T-helper 2 cell treated with Interferon-gamma antibody and Interleukin-4, amounts not matched to agents 5 μg/mL and 100 μg/mL, for 36 hours (primary cell): Measurements from ENCODE around the gene PAQR7.

Experiments
- DNase-seq: peaks from one replicate; pipeline ENCODE4 v3.0.0; 2021; ENCODE audit warnings: low spot score
- H3K27ac Mint-ChIP-seq: one replicate; pipeline ENCODE4 v1.8.0; 2021; ENCODE audit warnings: mild to moderate bottlenecking, mixed read lengths
- H3K27me3 Mint-ChIP-seq: one replicate; pipeline ENCODE4 v1.8.0; 2021; ENCODE audit warnings: low read depth, mixed read lengths
- H3K36me3 Mint-ChIP-seq: one replicate; pipeline ENCODE4 v1.8.0; 2021; ENCODE audit warnings: low read depth, mixed read lengths
- H3K4me1 Mint-ChIP-seq: one replicate; pipeline ENCODE4 v1.8.0; 2021; ENCODE audit warnings: low read depth, mixed read lengths
- H3K4me3 Mint-ChIP-seq: one replicate; pipeline ENCODE4 v1.8.0; 2022; ENCODE audit warnings: mild to moderate bottlenecking, moderate library complexity, mixed read lengths
- H3K9me3 Mint-ChIP-seq: one replicate; pipeline ENCODE4 v1.8.0; 2021; ENCODE audit warnings: mixed read lengths

PAQR7 gene

DNA sequence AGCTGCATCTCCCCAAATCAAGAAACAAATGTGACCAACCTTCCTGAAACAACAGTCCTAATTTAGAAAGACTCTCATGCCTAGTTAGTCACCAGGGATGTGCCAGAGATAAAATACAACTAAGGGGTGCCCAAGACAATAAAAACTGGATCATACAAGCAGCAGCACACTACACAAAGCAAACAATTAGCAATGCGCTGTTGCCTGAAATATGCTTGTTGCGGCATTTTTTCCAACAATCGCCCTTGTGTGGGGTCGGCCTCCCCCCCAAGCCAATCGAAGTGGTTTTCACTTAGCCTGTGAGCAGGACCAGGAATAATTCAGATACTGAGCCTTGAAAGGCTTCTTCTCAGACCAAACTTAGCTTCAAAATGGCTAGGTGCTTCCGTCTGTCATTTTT, 32.1 kb upstream of the PAQR7 start:
- H3K27ac Mint-ChIP-seq, result peak overlapping the region; percentile 10
- peaks cover 27% of the 10 kb centered on the region for H3K27me3 Mint-ChIP-seq
- H3K36me3 Mint-ChIP-seq, result peaks cover 21% of the 10 kb centered on the region
- no peak for DNase-seq
- H3K9me3 Mint-ChIP-seq, result no peaks in the 10 kb centered on the region
- peaks cover 30% of the 10 kb centered on the region for H3K4me1 Mint-ChIP-seq
- peak overlapping the region; percentile 75 for H3K4me3 Mint-ChIP-seq

DNA sequence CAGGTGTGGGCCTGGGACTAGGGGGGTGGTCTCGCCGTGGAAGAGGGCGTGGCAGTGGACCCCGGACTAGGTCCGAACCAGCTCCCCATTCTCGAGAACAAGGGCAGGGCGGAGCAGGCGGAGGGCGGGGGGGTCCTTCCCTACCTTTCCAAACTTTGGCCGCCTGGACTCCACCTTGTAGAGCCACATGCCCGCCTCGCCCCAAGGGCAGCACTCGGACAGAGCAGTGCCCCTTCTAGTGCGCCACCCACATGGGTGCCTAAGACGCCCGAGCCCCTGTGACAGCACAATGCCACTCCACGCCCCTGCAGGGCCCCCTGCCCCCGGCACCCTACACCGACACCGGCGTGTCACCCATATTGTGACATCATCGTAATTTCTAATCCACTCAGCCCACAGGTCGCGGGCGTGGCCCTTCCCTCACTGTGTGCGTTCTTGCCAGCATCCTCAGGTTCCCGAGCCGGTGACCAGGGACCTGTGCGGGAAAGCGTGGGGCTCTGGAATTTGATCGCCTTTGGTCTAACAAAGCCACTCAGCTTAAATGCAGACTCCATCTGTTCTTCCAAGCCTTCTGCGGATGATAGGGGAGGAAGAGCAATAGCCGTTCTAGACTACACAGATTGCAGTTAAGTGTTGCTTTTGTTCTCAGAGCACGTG, 31.3 kb upstream of the PAQR7 start:
- peaks cover 25% of the 10 kb centered on the region for H3K27me3 Mint-ChIP-seq
- peak overlapping the region; percentile 51 for H3K27ac Mint-ChIP-seq
- H3K9me3 Mint-ChIP-seq, result no peaks in the 10 kb centered on the region
- DNase-seq, result peak; percentile 20
- peak overlapping the region; percentile 75 for H3K4me3 Mint-ChIP-seq
- H3K4me1 Mint-ChIP-seq, result peaks cover 32% of the 10 kb centered on the region
- peaks cover 24% of the 10 kb centered on the region for H3K36me3 Mint-ChIP-seq

DNA sequence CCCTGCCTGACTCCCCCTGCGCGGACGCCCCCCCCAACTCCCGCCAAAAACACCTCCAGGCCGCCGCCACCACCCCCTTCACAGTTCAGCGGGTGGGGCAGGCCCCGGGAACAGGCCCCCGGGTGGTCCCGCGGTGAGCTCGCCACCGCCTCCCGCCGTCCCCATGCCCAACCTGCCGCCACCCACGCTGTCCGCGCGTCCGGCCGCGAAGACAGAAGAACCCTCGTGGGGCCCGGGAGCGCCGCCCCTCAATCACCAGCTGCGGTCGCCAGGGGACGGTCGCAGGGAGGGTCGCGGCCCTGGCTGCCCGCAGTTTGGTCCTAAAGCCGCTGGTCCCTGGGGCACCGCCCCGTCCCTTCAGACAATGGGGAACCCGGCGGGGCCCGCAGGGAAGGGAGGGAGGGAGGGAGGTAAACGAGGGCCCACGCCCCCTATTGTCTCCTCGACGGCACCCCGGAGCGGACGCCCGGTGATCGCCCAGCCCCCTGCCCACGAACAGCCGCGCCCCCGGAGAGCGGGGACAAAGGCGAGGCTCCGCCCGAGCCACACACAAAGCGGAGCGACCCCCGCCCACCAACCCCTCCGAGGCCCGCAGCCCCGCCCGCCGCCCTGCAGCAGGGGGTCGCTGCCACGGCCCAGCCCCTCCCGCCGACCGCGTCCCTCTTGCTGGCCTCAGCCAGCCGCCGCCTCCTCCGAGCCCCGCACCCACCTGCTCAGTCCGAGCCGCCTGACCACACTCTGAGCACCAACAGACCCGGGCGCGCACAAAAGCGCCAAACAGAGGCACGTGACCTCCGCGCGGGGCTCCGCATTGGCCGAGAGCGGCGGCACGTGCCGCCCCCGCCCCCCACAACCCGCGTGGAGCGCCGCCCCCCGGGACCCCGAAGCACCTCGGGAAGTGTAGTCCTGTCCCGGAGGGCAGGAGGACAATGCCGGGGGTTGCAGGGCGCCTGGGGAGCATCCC, 30.5 kb upstream of the PAQR7 start, which contains the start of gene STMN1:
STMN1 (minus strand) TSS at position 740 of the 964 bp plus-strand sequence. CDS start 1,743 bp downstream, outside the sequence.
- H3K36me3 Mint-ChIP-seq, result peaks cover 32% of the 10 kb centered on the region
- peaks cover 36% of the 10 kb centered on the region for H3K4me1 Mint-ChIP-seq
- peak within 1 kb of the TSS; percentile 93 for H3K4me3 Mint-ChIP-seq
- H3K27me3 Mint-ChIP-seq, result peaks cover 25% of the 10 kb centered on the region
- peak; percentile 85 for DNase-seq
- H3K27ac Mint-ChIP-seq, result peak within 1 kb of the TSS; percentile 94
- no peaks in the 10 kb centered on the region for H3K9me3 Mint-ChIP-seq

DNA sequence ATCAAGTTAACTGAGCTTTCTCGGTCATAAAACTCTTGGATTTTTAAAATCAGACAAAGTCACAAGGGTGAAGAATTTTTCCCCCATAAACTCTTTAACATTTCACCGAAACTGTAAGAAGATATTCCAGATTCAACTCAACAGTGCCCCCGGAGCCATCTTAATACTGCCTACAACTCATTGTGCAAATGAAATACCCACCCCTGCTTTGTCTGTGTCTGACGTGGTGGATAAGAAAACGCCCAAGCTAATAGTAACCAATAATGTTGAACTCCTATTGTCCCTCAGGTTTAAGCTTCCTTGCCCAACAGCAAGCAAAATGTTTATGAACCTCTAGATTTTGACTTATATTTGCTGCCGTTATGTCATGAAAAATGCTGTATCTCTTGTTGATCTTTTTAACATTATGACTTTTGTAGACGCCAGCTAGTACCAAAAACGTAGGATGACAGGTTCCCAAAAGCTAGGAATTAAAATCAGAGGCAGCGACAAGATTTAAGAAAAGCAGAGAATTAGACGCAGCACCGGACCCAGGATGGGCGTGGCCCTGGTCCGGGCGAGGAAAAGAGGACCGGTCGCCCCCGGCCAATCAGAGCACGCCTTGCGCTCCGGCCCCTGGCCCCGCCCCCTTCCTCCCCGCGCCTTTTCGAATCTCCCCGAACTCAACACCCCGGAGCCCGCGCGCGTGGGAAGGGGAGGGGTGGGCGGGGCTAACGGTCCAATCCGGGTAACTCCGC, 29.6 kb upstream of the PAQR7 start:
- H3K27me3 Mint-ChIP-seq, result peaks cover 25% of the 10 kb centered on the region
- H3K27ac Mint-ChIP-seq, result peak overlapping the region; percentile 89
- peaks cover 41% of the 10 kb centered on the region for H3K36me3 Mint-ChIP-seq
- peaks cover 42% of the 10 kb centered on the region for H3K4me1 Mint-ChIP-seq
- no peaks in the 10 kb centered on the region for H3K9me3 Mint-ChIP-seq
- peak; percentile 89 for DNase-seq
- peak overlapping the region; percentile 93 for H3K4me3 Mint-ChIP-seq

DNA sequence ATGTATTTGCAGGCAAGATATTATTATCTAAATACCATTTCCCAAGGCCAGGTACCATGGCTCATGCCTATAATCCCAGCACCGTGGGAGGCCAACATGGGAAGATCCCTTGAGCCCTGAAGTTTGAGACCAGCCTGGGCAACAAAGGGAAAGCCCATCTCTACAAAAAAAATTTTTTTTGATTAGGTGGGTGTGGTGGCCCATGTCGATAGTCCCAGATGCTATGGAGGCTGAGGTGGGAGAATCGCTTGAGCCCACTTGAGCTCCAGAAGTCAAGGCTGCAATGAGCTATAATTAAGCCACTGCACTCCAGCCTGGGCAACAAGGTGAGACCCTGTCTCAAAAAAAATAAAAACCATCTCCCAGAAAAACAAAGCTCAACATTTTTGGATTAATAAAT, 28.5 kb upstream of the PAQR7 start:
- no peaks in the 10 kb centered on the region for H3K9me3 Mint-ChIP-seq
- peaks cover 48% of the 10 kb centered on the region for H3K36me3 Mint-ChIP-seq
- H3K4me3 Mint-ChIP-seq, result peak overlapping the region; percentile 93

DNA sequence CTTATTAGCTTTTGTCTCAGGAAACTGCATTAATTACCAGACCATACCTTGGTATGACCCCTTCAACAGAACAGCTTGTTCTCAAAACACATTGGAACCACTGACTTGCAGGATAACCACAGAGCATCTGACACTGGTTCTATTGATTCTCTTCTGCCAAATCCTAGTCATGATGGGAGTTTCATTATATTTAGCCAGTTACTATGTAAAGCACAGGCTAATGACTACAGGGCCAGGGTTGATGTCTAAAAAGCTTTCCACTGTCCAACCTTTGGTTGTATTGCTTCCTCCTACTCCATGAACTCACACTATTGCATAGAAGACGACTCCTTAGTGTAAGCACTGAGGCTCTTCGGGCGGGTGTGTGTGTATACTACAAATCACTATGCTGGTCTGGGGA, 27.0 kb upstream of the PAQR7 start:
- Mint-ChIP-seq H3K27ac (peak overlapping the region; percentile 49), H3K27me3 (peaks cover 7% of the 10 kb centered on the region), H3K4me1 (peaks cover 45% of the 10 kb centered on the region), H3K36me3 (peaks cover 60% of the 10 kb centered on the region), H3K9me3 (no peaks in the 10 kb centered on the region), H3K4me3 (peak overlapping the region; percentile 45)
- no peak for DNase-seq

More for the DNA sequence above, 28.5 kb upstream of the PAQR7 start:
- no peak for DNase-seq
- H3K27me3 Mint-ChIP-seq, result peaks cover 18% of the 10 kb centered on the region
- H3K27ac Mint-ChIP-seq, result peak overlapping the region; percentile 89
- peaks cover 47% of the 10 kb centered on the region for H3K4me1 Mint-ChIP-seq

DNA sequence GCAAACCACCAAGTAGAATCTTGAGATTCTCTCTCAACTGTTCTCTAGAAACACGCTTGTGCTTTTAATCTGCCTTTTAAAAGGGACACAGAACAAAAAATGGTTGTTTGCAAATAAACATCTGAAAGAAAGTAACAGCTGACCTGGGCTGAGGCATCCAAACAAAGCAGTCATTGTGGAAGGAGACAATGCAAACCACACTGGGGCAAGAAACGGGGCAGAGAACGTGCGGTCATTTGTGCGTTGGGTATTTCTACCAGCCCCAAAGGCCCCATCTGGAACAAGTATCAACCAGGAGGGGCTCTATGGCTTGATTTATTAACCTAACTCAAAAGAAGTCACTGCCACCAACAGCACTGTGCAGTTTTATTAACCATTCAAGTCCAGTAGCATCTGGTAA, 24.7 kb upstream of the PAQR7 start:
- Mint-ChIP-seq H3K9me3 (no peaks in the 10 kb centered on the region), H3K27ac (no peak overlapping the region), H3K4me3 (no peak overlapping the region), H3K27me3 (no peaks in the 10 kb centered on the region), H3K4me1 (peaks cover 52% of the 10 kb centered on the region), H3K36me3 (peaks cover 77% of the 10 kb centered on the region)
- DNase-seq, result no peak

DNA sequence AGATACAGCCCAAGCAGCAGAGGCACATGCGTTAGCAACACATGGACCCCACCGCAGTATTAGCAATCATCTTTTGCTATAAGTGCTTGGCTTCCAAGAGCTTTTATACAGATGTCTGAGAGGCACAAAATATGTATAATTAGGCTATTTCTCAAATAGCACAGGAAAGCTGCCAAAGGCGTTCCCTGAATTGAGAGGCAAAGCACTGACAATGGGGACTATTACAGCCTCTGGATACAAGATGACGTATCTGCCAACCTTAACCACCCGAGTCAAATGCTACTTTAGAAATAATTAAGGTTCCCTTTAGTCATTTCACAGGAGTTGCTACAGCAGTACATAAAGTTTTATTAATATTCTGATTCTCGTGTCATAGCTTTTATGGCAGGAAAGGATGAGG, 24.3 kb upstream of the PAQR7 start:
- Mint-ChIP-seq H3K4me3 (no peak overlapping the region), H3K27ac (no peak overlapping the region), H3K9me3 (no peaks in the 10 kb centered on the region), H3K4me1 (peaks cover 53% of the 10 kb centered on the region), H3K36me3 (peaks cover 75% of the 10 kb centered on the region), H3K27me3 (no peaks in the 10 kb centered on the region)
- DNase-seq, result no peak

DNA sequence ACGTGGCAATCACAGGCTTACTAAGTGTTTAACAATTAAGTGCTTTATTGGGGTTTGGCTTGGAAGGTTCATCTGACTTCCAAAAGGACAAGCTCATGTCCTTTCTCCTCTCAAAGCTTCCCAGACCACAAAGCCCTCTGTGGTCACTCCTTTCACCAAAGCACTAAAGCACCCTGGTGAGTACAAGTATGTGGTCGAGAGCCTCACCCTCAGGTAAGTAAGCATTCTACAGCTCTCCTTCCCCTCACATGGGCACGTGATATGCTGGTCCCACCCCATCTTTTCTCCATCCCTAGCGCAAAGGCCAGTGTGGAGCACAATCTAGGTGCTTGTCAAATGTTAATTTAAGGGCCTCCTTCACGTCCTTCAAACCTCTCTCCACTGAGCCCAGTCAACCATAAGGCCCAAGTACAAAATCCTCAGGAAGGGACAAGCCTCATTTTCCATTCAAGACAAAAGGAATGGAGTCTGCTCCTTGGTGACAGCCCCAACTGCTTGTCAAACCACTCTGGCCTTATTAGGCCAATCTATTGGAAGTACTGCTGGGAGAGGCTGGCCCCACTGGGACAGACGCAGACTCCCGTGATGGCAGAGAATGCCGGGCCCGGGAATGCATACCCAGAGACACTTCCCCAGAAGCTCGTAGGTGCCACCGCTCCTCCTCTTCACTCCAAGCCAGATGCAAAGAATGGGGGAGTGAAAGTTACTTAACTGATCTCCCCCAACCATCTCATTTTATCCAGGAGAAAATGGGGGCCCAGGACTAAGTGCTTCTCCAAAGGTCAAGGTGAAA, 22.9 kb upstream of the PAQR7 start:
- Mint-ChIP-seq H3K4me1 (peaks cover 41% of the 10 kb centered on the region), H3K4me3 (no peak overlapping the region), H3K9me3 (no peaks in the 10 kb centered on the region), H3K36me3 (peaks cover 65% of the 10 kb centered on the region), H3K27ac (peak overlapping the region; percentile 14), H3K27me3 (no peaks in the 10 kb centered on the region)
- DNase-seq, result no peak

DNA sequence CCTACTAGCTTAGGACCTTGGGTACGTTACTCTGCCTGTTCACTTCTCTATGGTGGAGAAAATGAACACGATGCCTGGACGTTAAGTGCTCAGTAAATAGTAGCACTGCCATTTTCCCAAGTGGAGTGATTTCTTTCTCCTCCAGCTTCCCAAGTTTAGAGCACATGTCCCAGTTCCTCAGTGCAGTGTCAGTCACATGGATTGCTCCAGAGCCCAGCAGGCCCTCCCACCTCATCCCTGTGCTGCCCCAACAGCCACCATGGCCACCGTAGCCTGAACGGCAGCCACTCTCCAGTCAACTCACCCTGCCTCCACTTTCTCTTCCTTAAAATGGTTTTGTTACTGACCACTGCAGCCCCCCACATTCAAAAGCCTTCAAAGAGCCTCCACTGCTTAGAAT, 22.2 kb upstream of the PAQR7 start:
- no peak overlapping the region for H3K4me3 Mint-ChIP-seq
- DNase-seq, result no peak
- H3K27me3 Mint-ChIP-seq, result no peaks in the 10 kb centered on the region
- H3K4me1 Mint-ChIP-seq, result peaks cover 36% of the 10 kb centered on the region
- peaks cover 60% of the 10 kb centered on the region for H3K36me3 Mint-ChIP-seq
- no peaks in the 10 kb centered on the region for H3K9me3 Mint-ChIP-seq
- H3K27ac Mint-ChIP-seq, result peak overlapping the region; percentile 7

DNA sequence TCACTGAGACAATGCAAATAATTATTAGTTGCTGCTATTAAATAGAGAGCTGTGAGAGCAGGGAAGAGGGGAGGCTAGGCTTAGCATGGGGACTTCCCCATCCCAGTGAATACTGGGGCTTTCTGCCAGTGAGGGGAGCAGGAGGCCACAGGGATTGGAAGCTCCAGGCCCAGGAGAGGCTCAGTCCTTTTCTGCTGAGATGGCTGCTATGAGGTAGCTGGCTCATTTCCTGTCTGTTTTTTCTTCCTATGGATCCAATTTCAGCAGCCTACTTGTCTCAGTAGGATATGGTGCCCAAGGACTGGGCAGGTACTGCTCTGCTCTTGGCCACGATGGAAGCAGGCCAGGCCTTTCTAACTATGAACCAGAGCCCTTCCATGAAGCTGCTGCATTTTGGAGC, 20.8 kb upstream of the PAQR7 start:
- no peak for DNase-seq
- no peaks in the 10 kb centered on the region for H3K27me3 Mint-ChIP-seq
- no peak overlapping the region for H3K4me3 Mint-ChIP-seq

DNA sequence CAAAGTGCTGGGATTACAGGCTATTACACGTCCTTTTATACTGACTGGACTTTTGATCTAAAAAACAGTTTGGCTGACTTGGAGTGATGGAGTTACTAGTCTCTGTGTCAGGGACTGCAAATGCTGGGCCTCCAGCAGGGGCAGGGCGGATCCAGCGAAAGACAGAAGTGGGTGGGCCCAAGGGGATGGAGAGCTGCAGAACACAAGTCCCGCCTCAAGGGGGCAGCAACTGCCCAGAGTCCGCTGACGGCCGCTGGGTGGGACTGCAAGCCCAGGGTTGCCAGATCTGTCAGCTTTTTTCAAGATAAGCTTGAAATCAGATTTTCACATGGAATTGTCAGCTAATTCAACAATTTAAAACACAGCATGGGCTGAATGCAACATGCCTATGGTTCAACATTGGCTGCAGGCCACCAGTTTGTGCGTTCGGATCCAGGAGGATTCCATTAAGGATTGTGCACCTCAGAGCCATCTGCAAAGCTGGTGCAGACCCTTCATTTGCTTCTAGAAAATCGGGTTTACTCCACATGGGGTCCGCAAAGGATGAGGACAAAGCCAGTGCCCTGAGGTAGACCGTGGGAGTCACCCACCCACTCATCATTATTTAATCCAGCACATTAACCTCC, 20.0 kb upstream of the PAQR7 start:
- Mint-ChIP-seq H3K27ac (peak overlapping the region; percentile 42), H3K4me1 (peaks cover 23% of the 10 kb centered on the region), H3K27me3 (no peaks in the 10 kb centered on the region), H3K9me3 (no peaks in the 10 kb centered on the region), H3K36me3 (peaks cover 42% of the 10 kb centered on the region), H3K4me3 (no peak overlapping the region)
- DNase-seq, result peak; percentile 84

More for the DNA sequence above, 20.8 kb upstream of the PAQR7 start:
- Mint-ChIP-seq H3K27ac (peak overlapping the region; percentile 38), H3K36me3 (peaks cover 50% of the 10 kb centered on the region), H3K9me3 (no peaks in the 10 kb centered on the region), H3K4me1 (peaks cover 31% of the 10 kb centered on the region)

DNA sequence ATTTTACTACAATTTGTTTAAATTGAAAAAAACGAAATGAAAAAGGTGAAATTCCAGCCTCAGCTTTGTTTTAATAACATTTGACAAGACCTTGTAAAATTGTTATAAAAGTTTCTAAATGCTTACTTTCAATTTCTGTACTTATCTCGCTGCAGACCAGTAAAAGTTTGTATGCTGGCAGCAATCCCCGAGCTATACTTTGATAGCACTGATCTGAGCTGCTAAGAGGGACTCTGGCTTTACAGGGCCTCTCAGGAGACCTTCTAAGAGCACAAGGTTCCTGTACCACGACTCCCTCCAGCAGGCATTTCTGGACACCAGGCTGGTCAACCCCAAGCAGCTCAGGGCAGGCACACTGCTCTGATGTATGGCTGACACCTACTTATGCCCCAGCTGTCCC, 17.6 kb upstream of the PAQR7 start:
- Mint-ChIP-seq H3K4me3 (no peak overlapping the region), H3K36me3 (peaks cover 40% of the 10 kb centered on the region), H3K4me1 (peaks cover 15% of the 10 kb centered on the region), H3K9me3 (no peaks in the 10 kb centered on the region), H3K27ac (no peak overlapping the region), H3K27me3 (no peaks in the 10 kb centered on the region)
- no peak for DNase-seq
